DOHH2 (cell line): Measurements from ENCODE around the gene KIF19.

Source experiments
- CTCF ChIP-seq: fragments of 200-600 bp; sonication (generic); IDR thresholded peaks from one replicate; pipeline ENCODE4 v1.5.1; 2014; ENCODE audit warnings: antibody characterized with exemption, mild to moderate bottlenecking, low read depth, low read length; ENCODE audit not compliant: poor library complexity, severe bottlenecking
- EZH2phosphoT487 ChIP-seq: fragments of 200-600 bp; sonication (generic); IDR thresholded peaks from 2 replicates; pipeline ENCODE4 v1.6.1; 2017; ENCODE audit warnings: borderline replicate concordance, mild to moderate bottlenecking, antibody characterized with exemption, low read length, moderate library complexity, mixed read lengths

GRCh38 chr17:74290340-74290739 lies 35.7 kb upstream of the KIF19 start:
- no peak for TF ChIP-seq CTCF
- TF ChIP-seq EZH2phosphoT487, result no peak
